Measurements from ENCODE around the gene ATMIN. TPM values are rescaled to one million over a fixed set of nuclear protein-coding genes. Genes with fewer than 3 reads are reported as not detected.

Gene ATMIN
- total RNA-seq, 1 donor from 2014 or later = 40.0 TPM

- no peak overlapping the region for H3K27ac ChIP-seq (ENCODE audit: low read depth, low read length)
Observed at GRCh38 chr16:81000873-81001272, 34.8 kb upstream of the ATMIN start.

DNA sequence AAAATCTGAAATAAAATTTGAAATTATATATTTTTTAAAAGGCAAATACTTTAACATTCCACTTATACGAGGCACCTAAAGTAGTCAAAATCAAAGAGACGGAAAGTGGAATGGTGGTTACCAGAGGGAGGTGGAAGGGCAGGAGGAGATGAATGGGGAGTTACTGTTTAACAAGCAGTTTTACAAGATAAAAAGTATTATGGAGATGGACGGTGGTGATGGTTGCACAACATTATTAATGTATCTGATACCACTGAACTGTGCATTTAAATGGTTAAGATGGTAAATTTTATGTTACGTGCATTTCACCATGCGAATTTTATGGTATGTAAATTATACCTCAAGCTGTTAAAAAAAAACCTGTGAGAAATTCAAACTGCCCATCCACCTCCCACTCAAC is 34.3 kb upstream of the ATMIN start:
- Mint-ChIP-seq H3K27me3 (ENCODE audit: low read depth, unreplicated experiment) (no peaks in the 10 kb centered on the region), H3K4me1 (ENCODE audit: low read depth, unreplicated experiment) (peaks cover 15% of the 10 kb centered on the region), H3K9me3 (ENCODE audit: unreplicated experiment) (no peaks in the 10 kb centered on the region), H3K27ac (ENCODE audit: unreplicated experiment) (no peak overlapping the region), H3K36me3 (ENCODE audit: low read depth, unreplicated experiment) (no peaks in the 10 kb centered on the region), H3K4me3 (ENCODE audit: unreplicated experiment) (no peak overlapping the region)
- TF ChIP-seq EZH2 (IDR thresholded peaks at IDR 0.05; ENCODE audit: insufficient read depth, low read length) (no peak), CTCF (IDR thresholded peaks at IDR 0.05; ENCODE audit: insufficient read depth, low read depth, low read length) (no peak)
- H3K9ac ChIP-seq (ENCODE audit: low read length) = no peak overlapping the region
- H3K4me2 ChIP-seq (ENCODE audit: low read length) = no peak overlapping the region
- H3K36me3 ChIP-seq (ENCODE audit: insufficient read depth, low read length) = peaks cover 2% of the 10 kb centered on the region
- H4K20me1 ChIP-seq (ENCODE audit: insufficient read depth, low read length) = peaks cover 51% of the 10 kb centered on the region
- H3K27me3 ChIP-seq (ENCODE audit: insufficient read depth, low read length) = no peaks in the 10 kb centered on the region
- peaks cover 99% of the 10 kb centered on the region for H3K79me2 ChIP-seq (ENCODE audit: insufficient read depth, low read length)
- no peak overlapping the region for H3K4me3 ChIP-seq (ENCODE audit: insufficient read depth, low read depth, low read length)
- peaks cover 19% of the 10 kb centered on the region for H3K4me1 ChIP-seq (ENCODE audit: insufficient read depth, low read length)
- DNase-seq (ENCODE audit: low read depth) (no peak), FAIRE-seq (no peak)
- H3K9me3 ChIP-seq (ENCODE audit: insufficient read depth, low read depth, low read length) = no peaks in the 10 kb centered on the region
- H2AFZ ChIP-seq (ENCODE audit: low read depth, low read length) = no peak overlapping the region
- no peak overlapping the region for H3K27ac ChIP-seq (ENCODE audit: low read depth, low read length)

More at GRCh38 chr16:81000873-81001272, 34.8 kb upstream of the ATMIN start:
- no peak for DNase-seq (ENCODE audit: low read depth)
- Histone ChIP-seq H3K4me3 (ENCODE audit: insufficient read depth, low read depth, low read length) (no peak overlapping the region), H3K9ac (ENCODE audit: low read length) (no peak overlapping the region), H3K36me3 (ENCODE audit: insufficient read depth, low read length) (peaks cover 2% of the 10 kb centered on the region), H3K79me2 (ENCODE audit: insufficient read depth, low read length) (peaks cover 99% of the 10 kb centered on the region), H3K4me1 (ENCODE audit: insufficient read depth, low read length) (peaks cover 17% of the 10 kb centered on the region), H3K9me3 (ENCODE audit: insufficient read depth, low read depth, low read length) (no peaks in the 10 kb centered on the region), H4K20me1 (ENCODE audit: insufficient read depth, low read length) (peaks cover 48% of the 10 kb centered on the region), H2AFZ (ENCODE audit: low read depth, low read length) (no peak overlapping the region), H3K4me2 (ENCODE audit: low read length) (no peak overlapping the region), H3K27me3 (ENCODE audit: insufficient read depth, low read length) (no peaks in the 10 kb centered on the region)
- H3K4me1 Mint-ChIP-seq (ENCODE audit: low read depth, unreplicated experiment) = peaks cover 15% of the 10 kb centered on the region
- no peaks in the 10 kb centered on the region for H3K27me3 Mint-ChIP-seq (ENCODE audit: low read depth, unreplicated experiment)
- TF ChIP-seq EZH2 (IDR thresholded peaks at IDR 0.05; ENCODE audit: insufficient read depth, low read length) (no peak), CTCF (IDR thresholded peaks at IDR 0.05; ENCODE audit: insufficient read depth, low read depth, low read length) (no peak)
- no peak for FAIRE-seq
- H3K9me3 Mint-ChIP-seq (ENCODE audit: unreplicated experiment) = no peaks in the 10 kb centered on the region
- no peaks in the 10 kb centered on the region for H3K36me3 Mint-ChIP-seq (ENCODE audit: low read depth, unreplicated experiment)
- H3K27ac Mint-ChIP-seq (ENCODE audit: unreplicated experiment) = no peak overlapping the region
- H3K4me3 Mint-ChIP-seq (ENCODE audit: unreplicated experiment) = no peak overlapping the region

DNA sequence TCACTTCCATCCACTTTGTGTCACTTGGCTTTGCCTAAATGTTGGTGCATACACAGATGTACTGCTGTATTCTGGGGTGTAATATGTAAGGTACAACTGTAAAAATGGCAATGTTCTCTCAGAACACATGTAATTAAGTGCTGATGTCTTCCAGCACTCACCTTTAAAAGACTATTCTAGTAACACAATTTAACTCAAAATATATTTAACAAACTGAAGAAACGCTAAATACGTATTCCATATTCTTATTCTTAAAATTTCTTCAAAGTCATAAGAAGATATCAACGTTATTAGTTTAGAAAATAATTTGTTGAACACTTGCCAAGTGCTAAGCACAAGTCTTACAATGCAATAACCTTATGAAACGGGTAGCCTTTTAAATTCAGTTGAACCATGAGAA is 32.6 kb upstream of the ATMIN start:
- Histone ChIP-seq H3K9me3 (ENCODE audit: insufficient read depth, low read depth, low read length) (no peaks in the 10 kb centered on the region), H3K36me3 (ENCODE audit: insufficient read depth, low read length) (no peaks in the 10 kb centered on the region), H3K4me1 (ENCODE audit: insufficient read depth, low read length) (peaks cover 19% of the 10 kb centered on the region), H3K79me2 (ENCODE audit: insufficient read depth, low read length) (peaks cover 91% of the 10 kb centered on the region), H3K4me3 (ENCODE audit: insufficient read depth, low read depth, low read length) (no peak overlapping the region), H3K4me2 (ENCODE audit: low read length) (no peak overlapping the region), H4K20me1 (ENCODE audit: insufficient read depth, low read length) (peaks cover 51% of the 10 kb centered on the region), H3K9ac (ENCODE audit: low read length) (no peak overlapping the region), H2AFZ (ENCODE audit: low read depth, low read length) (no peak overlapping the region), H3K27ac (ENCODE audit: low read depth, low read length) (no peak overlapping the region), H3K27me3 (ENCODE audit: insufficient read depth, low read length) (no peaks in the 10 kb centered on the region)
- peaks cover 9% of the 10 kb centered on the region for H3K4me1 Mint-ChIP-seq (ENCODE audit: low read depth, unreplicated experiment)
- TF ChIP-seq CTCF (IDR thresholded peaks at IDR 0.05; ENCODE audit: insufficient read depth, low read depth, low read length) (no peak), EZH2 (IDR thresholded peaks at IDR 0.05; ENCODE audit: insufficient read depth, low read length) (no peak)
- no peak overlapping the region for H3K27ac Mint-ChIP-seq (ENCODE audit: unreplicated experiment)
- no peaks in the 10 kb centered on the region for H3K27me3 Mint-ChIP-seq (ENCODE audit: low read depth, unreplicated experiment)
- FAIRE-seq (no peak), DNase-seq (ENCODE audit: low read depth) (no peak)
- no peaks in the 10 kb centered on the region for H3K9me3 Mint-ChIP-seq (ENCODE audit: unreplicated experiment)
- no peak overlapping the region for H3K4me3 Mint-ChIP-seq (ENCODE audit: unreplicated experiment)
- no peaks in the 10 kb centered on the region for H3K36me3 Mint-ChIP-seq (ENCODE audit: low read depth, unreplicated experiment)
